ENCODE measurements around the gene MEX3B. TPM values are rescaled to one million over a fixed set of nuclear protein-coding genes. Genes with fewer than 3 reads are reported as not detected.

Gene MEX3B
- total RNA-seq, 1 experiment from 2014 or later = 11.0 TPM

- Histone ChIP-seq H3K18ac (ENCODE audit: insufficient read length, low read depth, low read length) (no peak overlapping the region), H3K79me2 (ENCODE audit: insufficient read depth, low read length) (no peaks in the 10 kb centered on the region), H3K23me2 (ENCODE audit: insufficient read length, low read depth, low read length, poor library complexity, severe bottlenecking) (no peaks in the 10 kb centered on the region), H2BK15ac (ENCODE audit: low read depth, low read length) (no peak overlapping the region), H3K9ac (ENCODE audit: extremely low read depth, insufficient read length, low read length) (no peak overlapping the region), H3K27me3 (ENCODE audit: insufficient read depth, low read length) (no peaks in the 10 kb centered on the region), H2BK5ac (ENCODE audit: insufficient read length, low read length) (no peak overlapping the region), H3K23ac (ENCODE audit: insufficient read length, low read depth, low read length) (no peak overlapping the region), H2BK120ac (ENCODE audit: low read depth, low read length, poor library complexity, severe bottlenecking) (no peak overlapping the region), H3K9me3 (ENCODE audit: control insufficient read depth, low read depth, low read length) (no peaks in the 10 kb centered on the region), H2AK5ac (ENCODE audit: insufficient read length, low read length) (no peak overlapping the region), H2BK12ac (ENCODE audit: insufficient read length, low read depth, low read length) (no peak overlapping the region), H3K79me1 (ENCODE audit: insufficient read depth, low read depth, low read length, poor library complexity, severe bottlenecking) (no peaks in the 10 kb centered on the region), H3K4me1 (ENCODE audit: insufficient read depth, low read length) (0 out of 2 replicates have a peak, but pooled peaks cover 7% of the 10 kb centered on the region), H3T11ph (ENCODE audit: low read length) (no peak overlapping the region), H4K8ac (replicated peaks; ENCODE audit: insufficient read length, low read depth, low read length) (no peak overlapping the region), H3K4ac (ENCODE audit: low read depth, low read length) (no peak overlapping the region), H4K5ac (ENCODE audit: insufficient read length, low read depth, low read length) (no peak overlapping the region), H3K4me2 (ENCODE audit: insufficient read depth, insufficient read length, low read length) (no peak overlapping the region), H2BK20ac (ENCODE audit: low read depth, low read length, poor library complexity, severe bottlenecking) (no peak overlapping the region), H3K56ac (ENCODE audit: insufficient read length, low read depth, low read length) (no peak overlapping the region), H2AFZ (ENCODE audit: low read length) (no peak overlapping the region), H4K91ac (ENCODE audit: insufficient read length, low read depth, low read length) (no peak overlapping the region), H3K14ac (ENCODE audit: insufficient read depth, low read length) (no peak overlapping the region), H3K27ac (ENCODE audit: insufficient read length, low read depth, low read length) (no peak overlapping the region), H4K20me1 (ENCODE audit: control insufficient read depth, insufficient read depth, insufficient read length) (no peaks in the 10 kb centered on the region)
- H3K27ac Mint-ChIP-seq = no peak overlapping the region
- H3K4me1 Mint-ChIP-seq = peaks cover 7 to 10% of the 10 kb centered on the region in 2 experiments
- peaks cover 9% of the 10 kb centered on the region for H3K27me3 Mint-ChIP-seq (ENCODE audit: low read depth)
- no peaks in the 10 kb centered on the region for H3K9me3 Mint-ChIP-seq
- TF ChIP-seq CTCF (conservative IDR thresholded peaks at IDR 0.05) = no peak
- WGBS (ENCODE audit: extremely low coverage, insufficient read length, low lambda C conversion rate) = no CpG with 5 or more reads among the region's 7 CpGs
- H3K4me3 Mint-ChIP-seq = no peak overlapping the region
- no peak for DNase-seq
- H3K36me3 Mint-ChIP-seq (ENCODE audit: insufficient read depth in 1 of 3, low read depth in 3 of 3) = no peaks in the 10 kb centered on the region
These were observed 28.2 kb downstream of the MEX3B start for GRCh38 chr15:82017656-82018055.

Data from H9 (cell line).